ENCODE results near the gene PHRF1.

DNA sequence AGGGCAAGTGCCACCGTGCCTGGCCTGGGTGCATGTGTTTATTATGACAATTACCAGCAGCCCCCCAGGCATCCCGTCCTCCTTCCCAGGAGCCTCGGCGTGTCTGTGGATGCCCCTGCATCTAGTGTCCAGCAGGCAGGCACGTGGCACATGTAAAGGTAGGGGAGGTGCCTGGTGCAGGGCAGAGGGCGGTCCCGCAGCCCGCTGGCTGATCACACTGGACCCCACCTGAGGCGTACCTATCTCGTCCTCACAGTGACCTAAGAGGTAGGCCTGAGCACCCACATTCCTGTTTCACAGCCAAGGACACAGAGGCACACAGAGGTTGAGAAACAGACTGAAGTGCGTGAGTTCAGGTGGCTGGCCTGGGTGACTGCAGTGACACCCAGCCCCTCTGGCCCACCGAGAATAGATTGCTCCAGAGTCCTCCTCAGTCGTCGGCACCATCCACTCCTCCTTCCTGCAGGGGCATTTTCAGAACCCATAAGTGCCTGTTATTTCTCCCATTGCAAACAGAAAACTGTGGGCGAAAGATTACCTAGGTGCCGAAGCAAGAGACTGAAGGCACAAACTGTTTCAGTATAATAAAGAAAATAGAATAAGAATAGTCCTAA, 3.0 kb upstream of the PHRF1 start:
- TF ChIP-seq, protein P1, sequence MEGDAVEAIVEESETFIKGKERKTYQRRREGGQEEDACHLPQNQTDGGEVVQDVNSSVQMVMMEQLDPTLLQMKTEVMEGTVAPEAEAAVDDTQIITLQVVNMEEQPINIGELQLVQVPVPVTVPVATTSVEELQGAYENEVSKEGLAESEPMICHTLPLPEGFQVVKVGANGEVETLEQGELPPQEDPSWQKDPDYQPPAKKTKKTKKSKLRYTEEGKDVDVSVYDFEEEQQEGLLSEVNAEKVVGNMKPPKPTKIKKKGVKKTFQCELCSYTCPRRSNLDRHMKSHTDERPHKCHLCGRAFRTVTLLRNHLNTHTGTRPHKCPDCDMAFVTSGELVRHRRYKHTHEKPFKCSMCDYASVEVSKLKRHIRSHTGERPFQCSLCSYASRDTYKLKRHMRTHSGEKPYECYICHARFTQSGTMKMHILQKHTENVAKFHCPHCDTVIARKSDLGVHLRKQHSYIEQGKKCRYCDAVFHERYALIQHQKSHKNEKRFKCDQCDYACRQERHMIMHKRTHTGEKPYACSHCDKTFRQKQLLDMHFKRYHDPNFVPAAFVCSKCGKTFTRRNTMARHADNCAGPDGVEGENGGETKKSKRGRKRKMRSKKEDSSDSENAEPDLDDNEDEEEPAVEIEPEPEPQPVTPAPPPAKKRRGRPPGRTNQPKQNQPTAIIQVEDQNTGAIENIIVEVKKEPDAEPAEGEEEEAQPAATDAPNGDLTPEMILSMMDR (IDR thresholded peaks at IDR 0.05; ENCODE audit: low read length): no peak
- TF ChIP-seq EZH2phosphoT487 (IDR thresholded peaks at IDR 0.05; ENCODE audit: low read length): no peak
- TF ChIP-seq EZH2 (optimal IDR thresholded peaks at IDR 0.05; ENCODE audit: low read depth, low read length): no peak
